SU-DHL-6 (cell line): ENCODE data around the gene BCAN.

Experiments
- EZH2phosphoT487 ChIP-seq: fragments of 200-600 bp; sonication (generic), shearing (Covaris generic); conservative IDR thresholded peaks from 2 replicates; pipeline ENCODE4 v1.6.1; 2018; ENCODE audit warnings: mild to moderate bottlenecking, antibody characterized with exemption, low read length, moderate library complexity, mixed read lengths
- TF ChIP-seq, protein P1 (sequence below): fragments of 200-600 bp; sonication (generic); IDR thresholded peaks from one replicate; pipeline ENCODE4 v1.5.1; 2017; ENCODE audit warnings: antibody characterized with exemption, mild to moderate bottlenecking, low read length, moderate library complexity; ENCODE audit not compliant: insufficient read depth, poor library complexity, severe bottlenecking

- TF ChIP-seq, protein P1, sequence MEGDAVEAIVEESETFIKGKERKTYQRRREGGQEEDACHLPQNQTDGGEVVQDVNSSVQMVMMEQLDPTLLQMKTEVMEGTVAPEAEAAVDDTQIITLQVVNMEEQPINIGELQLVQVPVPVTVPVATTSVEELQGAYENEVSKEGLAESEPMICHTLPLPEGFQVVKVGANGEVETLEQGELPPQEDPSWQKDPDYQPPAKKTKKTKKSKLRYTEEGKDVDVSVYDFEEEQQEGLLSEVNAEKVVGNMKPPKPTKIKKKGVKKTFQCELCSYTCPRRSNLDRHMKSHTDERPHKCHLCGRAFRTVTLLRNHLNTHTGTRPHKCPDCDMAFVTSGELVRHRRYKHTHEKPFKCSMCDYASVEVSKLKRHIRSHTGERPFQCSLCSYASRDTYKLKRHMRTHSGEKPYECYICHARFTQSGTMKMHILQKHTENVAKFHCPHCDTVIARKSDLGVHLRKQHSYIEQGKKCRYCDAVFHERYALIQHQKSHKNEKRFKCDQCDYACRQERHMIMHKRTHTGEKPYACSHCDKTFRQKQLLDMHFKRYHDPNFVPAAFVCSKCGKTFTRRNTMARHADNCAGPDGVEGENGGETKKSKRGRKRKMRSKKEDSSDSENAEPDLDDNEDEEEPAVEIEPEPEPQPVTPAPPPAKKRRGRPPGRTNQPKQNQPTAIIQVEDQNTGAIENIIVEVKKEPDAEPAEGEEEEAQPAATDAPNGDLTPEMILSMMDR: no peak
- TF ChIP-seq EZH2phosphoT487: no peak
These were observed 11.1 kb downstream of the BCAN start for GRCh38 chr1:156652992-156653355.
